Vagina (tissue), 2 donors: ENCODE measurements around the gene SLC15A1.

Experiments used
- POLR2A ChIP-seq, 2 donors: fragments of 450-650 bp; IDR thresholded peaks; one replicate each; pipeline ENCODE4 v1.6.1; 2017; ENCODE audit warnings: antibody characterized with exemption in 2 of 2, mild to moderate bottlenecking in 2 of 2, moderate library complexity in 2 of 2
- POLR2AphosphoS5 ChIP-seq, 2 donors: sonication (generic); formaldehyde crosslinking; IDR thresholded peaks; one replicate each; pipeline ENCODE4 v1.9.0; 2017; ENCODE audit warnings: antibody characterized with exemption in 2 of 2, mild to moderate bottlenecking in 2 of 2, low read depth in 1 of 2; ENCODE audit not compliant: insufficient read depth in 1 of 2
- TF ChIP-seq, protein P1 (sequence below), 3 experiments: fragments of 450-650 bp in 2 of 3; fragments of 200-600 bp in 1 of 3; sonication (generic) in 1 of 3; IDR thresholded peaks; one replicate each; pipeline ENCODE4 v1.5.1; 2017 to 2019; ENCODE audit warnings: antibody characterized with exemption in 3 of 3, mild to moderate bottlenecking in 2 of 3, moderate library complexity in 2 of 3

DNA sequence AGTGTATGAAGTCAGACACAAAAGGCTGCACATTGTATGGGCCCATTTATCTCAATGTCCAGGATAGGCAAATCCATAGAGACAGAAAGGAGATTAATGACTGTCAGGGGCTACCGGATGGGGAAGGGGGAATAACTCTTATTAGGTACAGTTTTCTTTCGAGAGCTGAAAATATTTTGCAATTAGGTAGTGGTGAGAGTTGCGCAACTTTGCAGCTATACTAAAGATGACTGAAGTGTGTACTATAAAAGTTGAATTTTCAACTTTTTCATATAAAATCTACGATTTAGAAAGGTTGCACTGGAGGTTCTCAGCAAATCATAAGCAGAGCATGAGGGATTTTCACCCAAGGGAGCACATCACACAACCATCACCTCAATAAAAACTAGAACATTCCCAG, 16.1 kb upstream of the SLC15A1 start:
- TF ChIP-seq POLR2A (IDR thresholded peaks at IDR 0.05): no peak
- TF ChIP-seq, protein P1, sequence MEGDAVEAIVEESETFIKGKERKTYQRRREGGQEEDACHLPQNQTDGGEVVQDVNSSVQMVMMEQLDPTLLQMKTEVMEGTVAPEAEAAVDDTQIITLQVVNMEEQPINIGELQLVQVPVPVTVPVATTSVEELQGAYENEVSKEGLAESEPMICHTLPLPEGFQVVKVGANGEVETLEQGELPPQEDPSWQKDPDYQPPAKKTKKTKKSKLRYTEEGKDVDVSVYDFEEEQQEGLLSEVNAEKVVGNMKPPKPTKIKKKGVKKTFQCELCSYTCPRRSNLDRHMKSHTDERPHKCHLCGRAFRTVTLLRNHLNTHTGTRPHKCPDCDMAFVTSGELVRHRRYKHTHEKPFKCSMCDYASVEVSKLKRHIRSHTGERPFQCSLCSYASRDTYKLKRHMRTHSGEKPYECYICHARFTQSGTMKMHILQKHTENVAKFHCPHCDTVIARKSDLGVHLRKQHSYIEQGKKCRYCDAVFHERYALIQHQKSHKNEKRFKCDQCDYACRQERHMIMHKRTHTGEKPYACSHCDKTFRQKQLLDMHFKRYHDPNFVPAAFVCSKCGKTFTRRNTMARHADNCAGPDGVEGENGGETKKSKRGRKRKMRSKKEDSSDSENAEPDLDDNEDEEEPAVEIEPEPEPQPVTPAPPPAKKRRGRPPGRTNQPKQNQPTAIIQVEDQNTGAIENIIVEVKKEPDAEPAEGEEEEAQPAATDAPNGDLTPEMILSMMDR (IDR thresholded peaks at IDR 0.05): no peak
- TF ChIP-seq POLR2AphosphoS5 (IDR thresholded peaks at IDR 0.05; ENCODE audit: insufficient read depth in 1 of 2, low read depth in 1 of 2): no peak
